WTC11 (cell line): ENCODE measurements around the gene ZNF273. TPM values are rescaled to one million over a fixed set of nuclear protein-coding genes. Genes with fewer than 3 reads are reported as not detected.

Experiments used
- ATAC-seq: fragments of 200-7000 bp; cut with Tn5 transposase; 2 replicates; pipeline ENCODE4 v1.10.0; 2021; ENCODE audit warnings: mild to moderate bottlenecking, moderate library complexity
- CTCF ChIA-PET: fragments of 300-600 bp; sonication (Branson Sonifier 250); formaldehyde crosslinking; loops from one replicate; lab custom pipeline; 2021; ENCODE audit warnings: antibody characterized with exemption; lab: Charles Lee
- POLR2A ChIA-PET: fragments of 350-600 bp; sonication (Branson Sonifier 250); formaldehyde crosslinking; loops from one replicate; lab custom pipeline; 2021; ENCODE audit warnings: antibody characterized with exemption; lab: Charles Lee
- DNase-seq: peaks from one replicate; pipeline ENCODE4 v3.0.0; 2021; ENCODE audit warnings: low spot score
- H3K27ac Mint-ChIP-seq: 2 replicates; pipeline ENCODE4 v1.8.0; 2021; ENCODE audit warnings: mixed read lengths
- H3K27me3 Mint-ChIP-seq: 2 replicates; pipeline ENCODE4 v1.8.0; 2021; ENCODE audit warnings: low read depth, mild to moderate bottlenecking, moderate library complexity, mixed read lengths
- H3K36me3 Mint-ChIP-seq: 2 replicates; pipeline ENCODE4 v1.8.0; 2021; ENCODE audit warnings: mixed read lengths
- H3K4me1 Mint-ChIP-seq: 2 replicates; pipeline ENCODE4 v1.8.0; 2022; ENCODE audit warnings: mixed read lengths
- H3K4me3 Mint-ChIP-seq: 2 replicates; pipeline ENCODE4 v1.8.0; 2021; ENCODE audit warnings: mild to moderate bottlenecking, moderate library complexity, mixed read lengths
- H3K9me3 Mint-ChIP-seq: 2 replicates; pipeline ENCODE4 v1.8.0; 2021; ENCODE audit warnings: mixed read lengths
- CREB1 ChIP-seq: sonication (generic); formaldehyde crosslinking; IDR thresholded peaks from 2 replicates; pipeline ENCODE4 v1.8.0; 2023; ENCODE audit warnings: mild to moderate bottlenecking, missing genetic modification reagents
- HMGA2 ChIP-seq: fragments of 250-450 bp; sonication (Bioruptor Pico); IDR thresholded peaks from 2 replicates; pipeline ENCODE4 v1.4.0; 2021; ENCODE audit warnings: mild to moderate bottlenecking, moderate library complexity
- PRRX2 ChIP-seq: fragments of 250-450 bp; sonication (Bioruptor Pico); IDR thresholded peaks from 2 replicates; pipeline ENCODE4 v1.8.0; 2021; ENCODE audit warnings: mild to moderate bottlenecking
- SOX15 ChIP-seq: fragments of 250-450 bp; sonication (Bioruptor Pico); IDR thresholded peaks from 2 replicates; pipeline ENCODE4 v1.9.0; 2021; ENCODE audit warnings: mild to moderate bottlenecking
- TCF7 ChIP-seq: sonication (generic); formaldehyde crosslinking; IDR thresholded peaks from 2 replicates; pipeline ENCODE4 v1.8.0; 2022; ENCODE audit warnings: mild to moderate bottlenecking, low read depth, missing genetic modification reagents, moderate library complexity
- TEAD1 ChIP-seq: sonication (generic); formaldehyde crosslinking; IDR thresholded peaks from 2 replicates; pipeline ENCODE4 v1.8.0; 2022; ENCODE audit warnings: mild to moderate bottlenecking, missing genetic modification reagents
- TEAD4 ChIP-seq: sonication (generic); formaldehyde crosslinking; IDR thresholded peaks from 2 replicates; pipeline ENCODE4 v1.8.0; 2022; ENCODE audit warnings: mild to moderate bottlenecking, missing genetic modification reagents
- ZBTB21 ChIP-seq: sonication (generic); formaldehyde crosslinking; IDR thresholded peaks from 2 replicates; pipeline ENCODE4 v1.8.1; 2023; ENCODE audit warnings: mild to moderate bottlenecking, missing genetic modification reagents, borderline replicate concordance
- ZNF138 ChIP-seq: sonication (generic); formaldehyde crosslinking; conservative IDR thresholded peaks from 2 replicates; pipeline ENCODE4 v1.8.1; 2022; ENCODE audit warnings: mild to moderate bottlenecking, moderate library complexity, missing genetic modification reagents
- ZNF219 ChIP-seq: sonication (generic); formaldehyde crosslinking; IDR thresholded peaks from 2 replicates; pipeline ENCODE4 v1.8.0; 2023; ENCODE audit warnings: missing genetic modification reagents, mild to moderate bottlenecking, borderline replicate concordance
- ZNF423 ChIP-seq: fragments of 250-450 bp; sonication (Bioruptor Pico); IDR thresholded peaks from 2 replicates; pipeline ENCODE4 v2.1.2; 2022; ENCODE audit warnings: mild to moderate bottlenecking, moderate library complexity
- ZNF671 ChIP-seq: fragments of 250-450 bp; sonication (Bioruptor Pico); IDR thresholded peaks from 2 replicates; pipeline ENCODE4 v1.8.0; 2021; ENCODE audit warnings: mild to moderate bottlenecking
- total RNA-seq: library from RNA; stranded (reverse); gene quantifications from 3 replicates; pipeline ENCODE4 v1.2.3, GENCODE V29; 2021
- TF ChIP-seq, protein P1 (sequence below): sonication (generic); formaldehyde crosslinking; IDR thresholded peaks from 2 replicates; pipeline ENCODE4 v1.8.0; 2023; ENCODE audit warnings: missing genetic modification reagents, mild to moderate bottlenecking, borderline replicate concordance
- TF ChIP-seq, protein P2 (sequence below): sonication (generic); formaldehyde crosslinking; IDR thresholded peaks from 2 replicates; pipeline ENCODE4 v1.8.1; 2023; ENCODE audit warnings: mild to moderate bottlenecking, missing genetic modification reagents, borderline replicate concordance
- TF ChIP-seq, protein P3 (sequence below): sonication (generic); formaldehyde crosslinking; IDR thresholded peaks from 2 replicates; pipeline ENCODE4 v1.8.0; 2022; ENCODE audit warnings: missing genetic modification reagents
- TF ChIP-seq, protein P4 (sequence below): sonication (generic); formaldehyde crosslinking; IDR thresholded peaks from 2 replicates; pipeline ENCODE4 v1.8.1; 2023; ENCODE audit warnings: mild to moderate bottlenecking, missing genetic modification reagents
- TF ChIP-seq, protein P5 (sequence below): sonication (generic); formaldehyde crosslinking; IDR thresholded peaks from 2 replicates; pipeline ENCODE4 v1.8.0; 2023; ENCODE audit warnings: mild to moderate bottlenecking, missing genetic modification reagents
- TF ChIP-seq, protein P6 (sequence below): fragments of 250-450 bp; sonication (Bioruptor Pico); IDR thresholded peaks from 2 replicates; pipeline ENCODE4 v1.9.0; 2021; ENCODE audit warnings: mild to moderate bottlenecking
- TF ChIP-seq, protein P7 (sequence below): fragments of 250-450 bp; sonication (Bioruptor Pico); IDR thresholded peaks from 2 replicates; pipeline ENCODE4 v2.1.2; 2022; ENCODE audit warnings: mild to moderate bottlenecking, moderate library complexity

The ZNF273 gene
- total RNA-seq, 1 experiment from 2014 or later = 12.1 TPM

DNA sequence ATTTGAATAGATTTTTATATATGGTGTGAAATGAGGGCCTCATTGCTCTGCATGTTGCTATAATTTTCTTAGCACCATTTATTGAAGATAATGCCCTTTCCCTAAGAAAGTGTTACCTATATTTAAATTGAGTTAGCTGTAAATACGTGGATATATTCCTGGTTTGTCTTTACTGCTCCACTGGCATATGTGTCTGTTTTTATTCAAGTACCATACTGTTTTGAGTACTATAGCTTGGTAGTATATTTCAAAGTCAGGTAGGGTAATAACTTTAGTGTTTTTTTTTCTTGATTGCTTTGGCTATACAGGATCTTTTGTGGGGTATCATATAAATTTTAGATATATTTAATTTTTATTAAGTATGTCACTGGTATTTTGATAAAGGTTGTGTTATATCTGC lies 31.4 kb downstream of the ZNF273 start (continued):
- no peak for TF ChIP-seq TCF7
- TF ChIP-seq, protein P1, sequence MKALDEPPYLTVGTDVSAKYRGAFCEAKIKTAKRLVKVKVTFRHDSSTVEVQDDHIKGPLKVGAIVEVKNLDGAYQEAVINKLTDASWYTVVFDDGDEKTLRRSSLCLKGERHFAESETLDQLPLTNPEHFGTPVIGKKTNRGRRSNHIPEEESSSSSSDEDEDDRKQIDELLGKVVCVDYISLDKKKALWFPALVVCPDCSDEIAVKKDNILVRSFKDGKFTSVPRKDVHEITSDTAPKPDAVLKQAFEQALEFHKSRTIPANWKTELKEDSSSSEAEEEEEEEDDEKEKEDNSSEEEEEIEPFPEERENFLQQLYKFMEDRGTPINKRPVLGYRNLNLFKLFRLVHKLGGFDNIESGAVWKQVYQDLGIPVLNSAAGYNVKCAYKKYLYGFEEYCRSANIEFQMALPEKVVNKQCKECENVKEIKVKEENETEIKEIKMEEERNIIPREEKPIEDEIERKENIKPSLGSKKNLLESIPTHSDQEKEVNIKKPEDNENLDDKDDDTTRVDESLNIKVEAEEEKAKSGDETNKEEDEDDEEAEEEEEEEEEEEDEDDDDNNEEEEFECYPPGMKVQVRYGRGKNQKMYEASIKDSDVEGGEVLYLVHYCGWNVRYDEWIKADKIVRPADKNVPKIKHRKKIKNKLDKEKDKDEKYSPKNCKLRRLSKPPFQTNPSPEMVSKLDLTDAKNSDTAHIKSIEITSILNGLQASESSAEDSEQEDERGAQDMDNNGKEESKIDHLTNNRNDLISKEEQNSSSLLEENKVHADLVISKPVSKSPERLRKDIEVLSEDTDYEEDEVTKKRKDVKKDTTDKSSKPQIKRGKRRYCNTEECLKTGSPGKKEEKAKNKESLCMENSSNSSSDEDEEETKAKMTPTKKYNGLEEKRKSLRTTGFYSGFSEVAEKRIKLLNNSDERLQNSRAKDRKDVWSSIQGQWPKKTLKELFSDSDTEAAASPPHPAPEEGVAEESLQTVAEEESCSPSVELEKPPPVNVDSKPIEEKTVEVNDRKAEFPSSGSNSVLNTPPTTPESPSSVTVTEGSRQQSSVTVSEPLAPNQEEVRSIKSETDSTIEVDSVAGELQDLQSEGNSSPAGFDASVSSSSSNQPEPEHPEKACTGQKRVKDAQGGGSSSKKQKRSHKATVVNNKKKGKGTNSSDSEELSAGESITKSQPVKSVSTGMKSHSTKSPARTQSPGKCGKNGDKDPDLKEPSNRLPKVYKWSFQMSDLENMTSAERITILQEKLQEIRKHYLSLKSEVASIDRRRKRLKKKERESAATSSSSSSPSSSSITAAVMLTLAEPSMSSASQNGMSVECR = no peak
- TF ChIP-seq, protein P2, sequence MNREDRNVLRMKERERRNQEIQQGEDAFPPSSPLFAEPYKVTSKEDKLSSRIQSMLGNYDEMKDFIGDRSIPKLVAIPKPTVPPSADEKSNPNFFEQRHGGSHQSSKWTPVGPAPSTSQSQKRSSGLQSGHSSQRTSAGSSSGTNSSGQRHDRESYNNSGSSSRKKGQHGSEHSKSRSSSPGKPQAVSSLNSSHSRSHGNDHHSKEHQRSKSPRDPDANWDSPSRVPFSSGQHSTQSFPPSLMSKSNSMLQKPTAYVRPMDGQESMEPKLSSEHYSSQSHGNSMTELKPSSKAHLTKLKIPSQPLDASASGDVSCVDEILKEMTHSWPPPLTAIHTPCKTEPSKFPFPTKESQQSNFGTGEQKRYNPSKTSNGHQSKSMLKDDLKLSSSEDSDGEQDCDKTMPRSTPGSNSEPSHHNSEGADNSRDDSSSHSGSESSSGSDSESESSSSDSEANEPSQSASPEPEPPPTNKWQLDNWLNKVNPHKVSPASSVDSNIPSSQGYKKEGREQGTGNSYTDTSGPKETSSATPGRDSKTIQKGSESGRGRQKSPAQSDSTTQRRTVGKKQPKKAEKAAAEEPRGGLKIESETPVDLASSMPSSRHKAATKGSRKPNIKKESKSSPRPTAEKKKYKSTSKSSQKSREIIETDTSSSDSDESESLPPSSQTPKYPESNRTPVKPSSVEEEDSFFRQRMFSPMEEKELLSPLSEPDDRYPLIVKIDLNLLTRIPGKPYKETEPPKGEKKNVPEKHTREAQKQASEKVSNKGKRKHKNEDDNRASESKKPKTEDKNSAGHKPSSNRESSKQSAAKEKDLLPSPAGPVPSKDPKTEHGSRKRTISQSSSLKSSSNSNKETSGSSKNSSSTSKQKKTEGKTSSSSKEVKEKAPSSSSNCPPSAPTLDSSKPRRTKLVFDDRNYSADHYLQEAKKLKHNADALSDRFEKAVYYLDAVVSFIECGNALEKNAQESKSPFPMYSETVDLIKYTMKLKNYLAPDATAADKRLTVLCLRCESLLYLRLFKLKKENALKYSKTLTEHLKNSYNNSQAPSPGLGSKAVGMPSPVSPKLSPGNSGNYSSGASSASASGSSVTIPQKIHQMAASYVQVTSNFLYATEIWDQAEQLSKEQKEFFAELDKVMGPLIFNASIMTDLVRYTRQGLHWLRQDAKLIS (CRISPR knock-in tag) = no peak
- TF ChIP-seq HMGA2 = no peak
- no peak for TF ChIP-seq PRRX2 (CRISPR knock-in tag)
- no peak for TF ChIP-seq ZNF423 (CRISPR knock-in tag)
- no peak for TF ChIP-seq ZNF671 (CRISPR knock-in tag)
- TF ChIP-seq, protein P3, sequence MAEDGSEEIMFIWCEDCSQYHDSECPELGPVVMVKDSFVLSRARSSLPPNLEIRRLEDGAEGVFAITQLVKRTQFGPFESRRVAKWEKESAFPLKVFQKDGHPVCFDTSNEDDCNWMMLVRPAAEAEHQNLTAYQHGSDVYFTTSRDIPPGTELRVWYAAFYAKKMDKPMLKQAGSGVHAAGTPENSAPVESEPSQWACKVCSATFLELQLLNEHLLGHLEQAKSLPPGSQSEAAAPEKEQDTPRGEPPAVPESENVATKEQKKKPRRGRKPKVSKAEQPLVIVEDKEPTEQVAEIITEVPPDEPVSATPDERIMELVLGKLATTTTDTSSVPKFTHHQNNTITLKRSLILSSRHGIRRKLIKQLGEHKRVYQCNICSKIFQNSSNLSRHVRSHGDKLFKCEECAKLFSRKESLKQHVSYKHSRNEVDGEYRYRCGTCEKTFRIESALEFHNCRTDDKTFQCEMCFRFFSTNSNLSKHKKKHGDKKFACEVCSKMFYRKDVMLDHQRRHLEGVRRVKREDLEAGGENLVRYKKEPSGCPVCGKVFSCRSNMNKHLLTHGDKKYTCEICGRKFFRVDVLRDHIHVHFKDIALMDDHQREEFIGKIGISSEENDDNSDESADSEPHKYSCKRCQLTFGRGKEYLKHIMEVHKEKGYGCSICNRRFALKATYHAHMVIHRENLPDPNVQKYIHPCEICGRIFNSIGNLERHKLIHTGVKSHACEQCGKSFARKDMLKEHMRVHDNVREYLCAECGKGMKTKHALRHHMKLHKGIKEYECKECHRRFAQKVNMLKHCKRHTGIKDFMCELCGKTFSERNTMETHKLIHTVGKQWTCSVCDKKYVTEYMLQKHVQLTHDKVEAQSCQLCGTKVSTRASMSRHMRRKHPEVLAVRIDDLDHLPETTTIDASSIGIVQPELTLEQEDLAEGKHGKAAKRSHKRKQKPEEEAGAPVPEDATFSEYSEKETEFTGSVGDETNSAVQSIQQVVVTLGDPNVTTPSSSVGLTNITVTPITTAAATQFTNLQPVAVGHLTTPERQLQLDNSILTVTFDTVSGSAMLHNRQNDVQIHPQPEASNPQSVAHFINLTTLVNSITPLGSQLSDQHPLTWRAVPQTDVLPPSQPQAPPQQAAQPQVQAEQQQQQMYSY (CRISPR knock-in tag) = no peak
- no peak for TF ChIP-seq CREB1
- TF ChIP-seq, protein P4, sequence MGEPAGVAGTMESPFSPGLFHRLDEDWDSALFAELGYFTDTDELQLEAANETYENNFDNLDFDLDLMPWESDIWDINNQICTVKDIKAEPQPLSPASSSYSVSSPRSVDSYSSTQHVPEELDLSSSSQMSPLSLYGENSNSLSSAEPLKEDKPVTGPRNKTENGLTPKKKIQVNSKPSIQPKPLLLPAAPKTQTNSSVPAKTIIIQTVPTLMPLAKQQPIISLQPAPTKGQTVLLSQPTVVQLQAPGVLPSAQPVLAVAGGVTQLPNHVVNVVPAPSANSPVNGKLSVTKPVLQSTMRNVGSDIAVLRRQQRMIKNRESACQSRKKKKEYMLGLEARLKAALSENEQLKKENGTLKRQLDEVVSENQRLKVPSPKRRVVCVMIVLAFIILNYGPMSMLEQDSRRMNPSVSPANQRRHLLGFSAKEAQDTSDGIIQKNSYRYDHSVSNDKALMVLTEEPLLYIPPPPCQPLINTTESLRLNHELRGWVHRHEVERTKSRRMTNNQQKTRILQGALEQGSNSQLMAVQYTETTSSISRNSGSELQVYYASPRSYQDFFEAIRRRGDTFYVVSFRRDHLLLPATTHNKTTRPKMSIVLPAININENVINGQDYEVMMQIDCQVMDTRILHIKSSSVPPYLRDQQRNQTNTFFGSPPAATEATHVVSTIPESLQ (CRISPR knock-in tag) = no peak
- TF ChIP-seq ZNF219 = no peak
- no peak for TF ChIP-seq SOX15 (CRISPR knock-in tag)

DNA sequence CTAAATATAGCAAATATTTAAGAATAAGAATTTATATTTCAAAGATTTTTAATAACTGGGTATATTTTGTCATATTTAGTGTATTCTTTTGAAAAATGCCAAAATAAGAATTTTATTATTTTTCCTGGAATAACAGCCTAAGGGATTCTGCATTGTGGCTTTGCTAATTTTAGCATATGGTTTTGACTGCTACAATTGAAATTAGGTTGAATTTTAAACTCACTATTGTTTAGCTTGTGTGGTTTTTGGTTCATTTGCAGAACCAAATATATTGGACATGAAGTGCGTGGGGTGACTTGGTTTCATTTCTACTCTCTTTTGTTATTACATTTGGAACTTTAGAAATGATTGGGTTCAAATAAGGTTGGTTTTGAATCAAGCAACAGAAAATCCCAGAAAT lies 35.5 kb downstream of the ZNF273 start:
- H3K4me3 Mint-ChIP-seq = no peak overlapping the region
- 0 out of 2 replicates have a peak, but pooled peaks cover 7% of the 10 kb centered on the region for H3K4me1 Mint-ChIP-seq
- no peak for ATAC-seq
- no peaks in the 10 kb centered on the region; the same call in 1 of the 2 replicates for H3K36me3 Mint-ChIP-seq
- H3K27me3 Mint-ChIP-seq = no peaks in the 10 kb centered on the region
- H3K27ac Mint-ChIP-seq = no peak overlapping the region
- ChIA-PET POLR2A (no interaction called here), CTCF (interaction anchor here (1.2 kb wide), 2 partner anchors 13 to 57 kb away, joined by 3 read pairs; no protein-coding TSS in a partner anchor)
- H3K9me3 Mint-ChIP-seq = peaks cover 9% of the 10 kb centered on the region
- no peak for DNase-seq
- TF ChIP-seq, protein P5, sequence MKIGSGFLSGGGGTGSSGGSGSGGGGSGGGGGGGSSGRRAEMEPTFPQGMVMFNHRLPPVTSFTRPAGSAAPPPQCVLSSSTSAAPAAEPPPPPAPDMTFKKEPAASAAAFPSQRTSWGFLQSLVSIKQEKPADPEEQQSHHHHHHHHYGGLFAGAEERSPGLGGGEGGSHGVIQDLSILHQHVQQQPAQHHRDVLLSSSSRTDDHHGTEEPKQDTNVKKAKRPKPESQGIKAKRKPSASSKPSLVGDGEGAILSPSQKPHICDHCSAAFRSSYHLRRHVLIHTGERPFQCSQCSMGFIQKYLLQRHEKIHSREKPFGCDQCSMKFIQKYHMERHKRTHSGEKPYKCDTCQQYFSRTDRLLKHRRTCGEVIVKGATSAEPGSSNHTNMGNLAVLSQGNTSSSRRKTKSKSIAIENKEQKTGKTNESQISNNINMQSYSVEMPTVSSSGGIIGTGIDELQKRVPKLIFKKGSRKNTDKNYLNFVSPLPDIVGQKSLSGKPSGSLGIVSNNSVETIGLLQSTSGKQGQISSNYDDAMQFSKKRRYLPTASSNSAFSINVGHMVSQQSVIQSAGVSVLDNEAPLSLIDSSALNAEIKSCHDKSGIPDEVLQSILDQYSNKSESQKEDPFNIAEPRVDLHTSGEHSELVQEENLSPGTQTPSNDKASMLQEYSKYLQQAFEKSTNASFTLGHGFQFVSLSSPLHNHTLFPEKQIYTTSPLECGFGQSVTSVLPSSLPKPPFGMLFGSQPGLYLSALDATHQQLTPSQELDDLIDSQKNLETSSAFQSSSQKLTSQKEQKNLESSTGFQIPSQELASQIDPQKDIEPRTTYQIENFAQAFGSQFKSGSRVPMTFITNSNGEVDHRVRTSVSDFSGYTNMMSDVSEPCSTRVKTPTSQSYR (CRISPR knock-in tag) = no peak
- TF ChIP-seq TCF7 (no peak), TEAD4 (no peak), TEAD1 (no peak), ZBTB21 (CRISPR knock-in tag) (no peak), SOX15 (CRISPR knock-in tag) (no peak), ZNF138 (CRISPR knock-in tag) (no peak)
- TF ChIP-seq, protein P6, sequence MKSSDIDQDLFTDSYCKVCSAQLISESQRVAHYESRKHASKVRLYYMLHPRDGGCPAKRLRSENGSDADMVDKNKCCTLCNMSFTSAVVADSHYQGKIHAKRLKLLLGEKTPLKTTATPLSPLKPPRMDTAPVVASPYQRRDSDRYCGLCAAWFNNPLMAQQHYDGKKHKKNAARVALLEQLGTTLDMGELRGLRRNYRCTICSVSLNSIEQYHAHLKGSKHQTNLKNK (CRISPR knock-in tag) = no peak
- TF ChIP-seq, protein P7, sequence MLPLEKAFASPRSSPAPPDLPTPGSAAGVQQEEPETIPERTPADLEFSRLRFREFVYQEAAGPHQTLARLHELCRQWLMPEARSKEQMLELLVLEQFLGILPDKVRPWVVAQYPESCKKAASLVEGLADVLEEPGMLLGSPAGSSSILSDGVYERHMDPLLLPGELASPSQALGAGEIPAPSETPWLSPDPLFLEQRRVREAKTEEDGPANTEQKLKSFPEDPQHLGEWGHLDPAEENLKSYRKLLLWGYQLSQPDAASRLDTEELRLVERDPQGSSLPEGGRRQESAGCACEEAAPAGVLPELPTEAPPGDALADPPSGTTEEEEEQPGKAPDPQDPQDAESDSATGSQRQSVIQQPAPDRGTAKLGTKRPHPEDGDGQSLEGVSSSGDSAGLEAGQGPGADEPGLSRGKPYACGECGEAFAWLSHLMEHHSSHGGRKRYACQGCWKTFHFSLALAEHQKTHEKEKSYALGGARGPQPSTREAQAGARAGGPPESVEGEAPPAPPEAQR (CRISPR knock-in tag) = no peak
